GM10266 (cell line): Measurements from ENCODE around the gene ZNF664.

Experiments
- DNase-seq: peaks from one replicate; pipeline ENCODE4 v3.0.0; 2012; ENCODE audit errors: extremely low spot score
- TF ChIP-seq, protein P1 (sequence below): IDR thresholded peaks from 2 replicates; pipeline ENCODE4 v1.5.1; 2012; ENCODE audit warnings: mild to moderate bottlenecking, low read depth; ENCODE audit not compliant: control insufficient read depth, insufficient read depth; ENCODE audit errors: missing control alignments

Gene ZNF664

DNA sequence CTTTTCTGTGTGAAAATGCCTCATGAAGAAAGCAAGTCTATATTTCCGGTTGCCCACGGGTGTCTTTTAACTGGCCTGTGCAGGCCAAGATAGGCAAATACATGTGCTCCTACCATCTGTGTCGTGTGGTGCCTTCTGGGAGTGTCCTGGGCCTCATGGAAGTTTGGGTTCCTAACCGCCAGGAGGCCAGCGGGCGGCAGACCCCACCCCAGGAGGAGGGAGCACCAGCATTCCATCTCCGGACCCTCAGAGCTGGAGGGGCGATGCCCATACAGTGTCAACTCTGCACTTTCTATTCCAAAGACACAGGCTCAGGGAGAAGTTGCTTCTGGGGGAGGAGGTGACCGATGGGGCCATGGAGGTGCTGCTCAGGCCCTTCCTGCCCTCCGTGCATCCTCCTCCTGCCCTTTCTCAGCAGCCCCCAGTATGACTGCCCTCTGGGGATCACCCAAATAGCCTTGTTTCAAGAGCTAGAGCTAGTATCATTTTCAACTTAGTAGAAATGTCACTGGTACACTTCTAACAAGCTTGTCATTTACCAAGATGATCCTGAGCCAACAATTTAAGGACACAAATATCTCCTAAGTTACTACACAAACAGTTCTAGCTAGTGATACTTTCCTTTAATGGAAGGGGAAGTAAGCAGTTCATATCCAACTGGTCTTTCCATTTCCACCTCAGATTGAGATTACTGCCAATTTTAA is 18.2 kb upstream of the ZNF664 start:
- no peak for DNase-seq
- TF ChIP-seq, protein P1, sequence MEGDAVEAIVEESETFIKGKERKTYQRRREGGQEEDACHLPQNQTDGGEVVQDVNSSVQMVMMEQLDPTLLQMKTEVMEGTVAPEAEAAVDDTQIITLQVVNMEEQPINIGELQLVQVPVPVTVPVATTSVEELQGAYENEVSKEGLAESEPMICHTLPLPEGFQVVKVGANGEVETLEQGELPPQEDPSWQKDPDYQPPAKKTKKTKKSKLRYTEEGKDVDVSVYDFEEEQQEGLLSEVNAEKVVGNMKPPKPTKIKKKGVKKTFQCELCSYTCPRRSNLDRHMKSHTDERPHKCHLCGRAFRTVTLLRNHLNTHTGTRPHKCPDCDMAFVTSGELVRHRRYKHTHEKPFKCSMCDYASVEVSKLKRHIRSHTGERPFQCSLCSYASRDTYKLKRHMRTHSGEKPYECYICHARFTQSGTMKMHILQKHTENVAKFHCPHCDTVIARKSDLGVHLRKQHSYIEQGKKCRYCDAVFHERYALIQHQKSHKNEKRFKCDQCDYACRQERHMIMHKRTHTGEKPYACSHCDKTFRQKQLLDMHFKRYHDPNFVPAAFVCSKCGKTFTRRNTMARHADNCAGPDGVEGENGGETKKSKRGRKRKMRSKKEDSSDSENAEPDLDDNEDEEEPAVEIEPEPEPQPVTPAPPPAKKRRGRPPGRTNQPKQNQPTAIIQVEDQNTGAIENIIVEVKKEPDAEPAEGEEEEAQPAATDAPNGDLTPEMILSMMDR = no peak

DNA sequence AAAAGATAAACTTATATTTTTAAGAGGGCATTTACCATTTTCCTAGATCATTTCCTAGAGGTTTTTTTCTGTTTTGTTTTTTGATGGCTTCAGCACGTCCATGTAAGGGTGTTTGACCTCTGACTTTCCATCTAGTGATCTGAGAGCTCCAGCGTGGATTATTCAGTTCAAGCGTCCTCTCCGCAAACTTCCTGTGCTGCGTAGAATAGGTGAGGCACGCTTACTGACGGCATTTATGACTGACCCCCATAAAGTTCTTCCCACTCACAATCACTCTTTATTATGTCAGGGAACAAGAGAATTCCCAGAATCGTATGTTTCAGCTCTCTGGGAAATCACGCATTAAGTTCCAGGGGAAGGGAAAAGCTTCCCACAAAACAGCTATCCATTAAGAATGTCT is 16.8 kb upstream of the ZNF664 start:
- TF ChIP-seq, protein P1 = no peak

DNA sequence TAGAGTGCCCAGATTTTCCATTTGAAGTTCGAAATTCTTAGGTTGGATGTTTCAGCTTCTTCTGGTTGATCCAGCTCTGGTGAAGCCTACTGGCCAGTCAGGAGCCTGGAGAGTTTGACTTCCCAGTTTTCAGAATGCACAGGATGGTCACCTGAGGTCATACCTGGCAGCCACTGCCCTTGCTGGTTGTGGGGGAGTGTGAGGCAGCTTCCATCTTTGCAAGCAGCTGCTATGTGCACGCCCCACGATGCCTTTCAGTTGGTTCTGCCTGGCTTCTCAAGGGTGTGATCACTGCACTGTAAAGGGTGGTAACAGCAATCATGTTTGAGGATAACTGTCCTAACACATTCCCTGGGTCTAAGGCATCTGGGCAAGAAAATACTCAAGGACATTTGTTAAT is 15.8 kb upstream of the ZNF664 start:
- no peak for DNase-seq
- TF ChIP-seq, protein P1 = no peak

More for the DNA sequence above, 16.8 kb upstream of the ZNF664 start:
- no peak for DNase-seq

DNA sequence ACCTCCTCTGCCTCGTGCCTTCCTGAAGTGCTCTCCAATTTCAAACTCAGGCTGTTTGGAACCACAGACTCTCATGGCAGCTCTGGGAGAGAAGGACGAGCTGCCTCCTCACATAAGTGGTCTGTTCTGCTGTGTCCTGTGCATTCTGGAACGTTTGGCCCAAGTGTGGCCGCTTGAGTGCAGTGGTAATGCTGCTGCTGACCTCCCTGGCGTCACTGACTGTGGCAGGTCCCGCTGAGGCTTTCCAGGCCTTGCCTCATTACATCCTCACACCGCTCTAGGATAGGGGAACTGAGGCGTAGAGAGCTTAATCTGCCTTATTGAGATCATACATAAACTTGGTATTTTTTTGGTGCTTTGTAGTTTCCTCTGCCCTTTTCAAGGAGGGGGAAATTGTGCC is 14.6 kb upstream of the ZNF664 start:
- no peak for DNase-seq
- TF ChIP-seq, protein P1 = no peak

DNA sequence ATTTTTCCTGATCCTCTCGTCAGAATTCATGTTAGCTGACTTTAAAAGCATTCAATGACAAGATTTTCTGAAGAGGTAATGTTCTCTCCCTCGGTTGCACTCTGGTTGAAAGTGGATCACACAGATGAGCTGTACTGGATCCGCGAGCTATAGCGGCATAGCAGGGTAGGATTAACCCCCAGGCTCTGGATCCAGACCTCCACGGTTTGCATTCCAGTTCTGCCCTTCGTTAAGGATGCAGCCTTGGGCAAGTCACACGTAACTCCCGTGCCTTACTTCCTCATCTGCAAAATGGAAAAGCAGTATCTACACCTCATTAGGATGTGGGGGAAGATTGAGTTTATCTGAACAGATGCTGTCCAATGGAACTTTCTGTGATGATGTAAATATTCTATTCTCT is 14.1 kb upstream of the ZNF664 start:
- DNase-seq = no peak
- TF ChIP-seq, protein P1 = no peak

DNA sequence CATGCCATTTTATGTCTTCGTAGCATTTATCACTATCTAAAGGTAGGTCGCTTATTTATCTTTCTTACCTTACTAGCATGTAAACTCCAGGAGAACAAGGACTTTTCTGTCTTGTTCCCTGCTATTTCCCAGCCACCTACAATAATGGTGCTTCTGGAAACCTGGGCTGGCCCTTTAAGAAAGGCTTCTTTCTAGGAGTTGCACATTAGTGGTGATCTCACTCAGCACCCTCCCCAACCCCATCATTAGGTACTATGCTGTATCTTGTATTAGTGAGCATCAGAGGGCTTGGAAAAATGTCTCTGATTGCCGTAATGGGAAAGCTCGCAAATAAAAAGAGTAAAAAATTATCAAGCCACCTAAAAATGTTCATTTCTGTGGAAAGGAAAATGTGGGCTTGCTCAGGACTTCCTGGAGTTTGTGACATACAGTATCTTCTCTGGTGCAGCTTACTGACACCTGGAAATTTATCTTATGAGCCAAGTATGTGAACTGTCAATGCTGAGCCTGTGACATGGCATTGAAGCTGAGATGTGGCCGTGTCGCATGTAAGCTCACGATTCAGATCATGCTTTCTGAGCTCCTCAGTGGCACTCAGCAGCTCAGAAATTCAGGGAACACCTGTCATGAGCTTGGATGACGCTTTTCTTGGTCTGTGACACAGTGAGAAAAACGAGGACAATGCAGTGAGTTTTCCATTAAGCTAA is 12.8 kb upstream of the ZNF664 start:
- TF ChIP-seq, protein P1 = no peak
- no peak for DNase-seq

DNA sequence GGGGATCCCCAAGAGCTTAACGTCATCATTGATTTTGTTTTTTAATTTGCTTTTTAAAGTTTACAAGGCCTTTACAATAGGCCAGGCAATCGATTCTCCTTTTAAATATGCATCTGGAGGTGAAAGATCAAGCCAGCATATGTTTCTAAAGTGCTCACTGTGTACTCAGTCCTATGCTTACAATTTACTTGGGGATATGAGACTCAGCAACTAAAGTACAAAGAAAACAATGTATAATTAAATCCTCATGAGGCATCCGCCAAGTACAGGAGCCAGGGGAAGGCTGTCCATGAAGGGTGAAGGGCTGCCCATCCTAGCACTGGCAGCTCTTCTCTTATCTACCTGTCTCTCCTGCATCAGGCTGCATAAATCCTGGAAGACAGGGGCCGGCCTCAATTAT is 12.2 kb upstream of the ZNF664 start:
- no peak for DNase-seq
- TF ChIP-seq, protein P1 = no peak
